Upper lobe of left lung (tissue), 6 donors: ENCODE measurements around the gene KDM4B. TPM values are rescaled to one million over a fixed set of nuclear protein-coding genes. Genes with fewer than 3 reads are reported as not detected.
"Not testable (repeated sequence)": the region's sequence is repeated elsewhere in the genome, so short reads cannot be mapped to it uniquely, and the experiment has no call there.

Experiments
- ATAC-seq, 2 donors: fragments of 200-7000 bp; cut with Tn5 transposase; one replicate each; pipeline ENCODE4 v1.9.1; 2022; ENCODE audit warnings: mild to moderate bottlenecking in 2 of 2, moderate library complexity in 2 of 2; ENCODE audit not compliant: low FRiP score in 2 of 2
- DNase-seq, 2 donors: peaks; one replicate each; pipeline ENCODE4 v3.0.0-alpha.2; 2019 to 2020
- H3K27ac ChIP-seq, 4 donors: fragments of 200-600 bp; sonication (generic); one replicate each; pipeline ENCODE4 v1.5.1; 2016 to 2019
- H3K27me3 ChIP-seq, 4 donors: fragments of 200-600 bp; sonication (generic); one replicate each; pipeline ENCODE4 v1.5.1; 2017 to 2019
- H3K36me3 ChIP-seq, 4 donors: fragments of 200-600 bp; sonication (generic); one replicate each; pipeline ENCODE4 v1.5.1; 2016 to 2019
- H3K4me1 ChIP-seq, 4 donors: fragments of 200-600 bp; sonication (generic); one replicate each; pipeline ENCODE4 v1.5.1; 2018 to 2019
- H3K4me3 ChIP-seq, 4 donors: fragments of 200-600 bp; sonication (generic); one replicate each; pipeline ENCODE4 v1.5.1; 2017 to 2019; ENCODE audit warnings: mild to moderate bottlenecking in 2 of 4, moderate library complexity in 1 of 4
- H3K9me3 ChIP-seq, 4 donors: fragments of 200-600 bp; sonication (generic); one replicate each; pipeline ENCODE4 v1.5.1; 2018 to 2019
- EP300 ChIP-seq, 4 donors: sonication (generic); formaldehyde crosslinking; IDR thresholded peaks; one replicate each; pipeline ENCODE4 v1.5.1; 2017; ENCODE audit warnings: antibody characterized with exemption in 4 of 4, control low read depth in 2 of 4
- POLR2A ChIP-seq, 4 donors: fragments of 450-650 bp; IDR thresholded peaks; one replicate each; pipeline ENCODE4 v1.5.1; 2016 to 2017; ENCODE audit warnings: antibody characterized with exemption in 4 of 4, mild to moderate bottlenecking in 2 of 4
- POLR2AphosphoS5 ChIP-seq, 2 donors: sonication (generic); formaldehyde crosslinking; IDR thresholded peaks; one replicate each; pipeline ENCODE4 v1.5.1; 2017; ENCODE audit warnings: antibody characterized with exemption in 2 of 2
- WGBS, 2 donors: methylation state at CpG; one replicate each; pipeline ENCODE4 v1.1.5; 2017 to 2018; 5-methylcytosine and 5-hydroxymethylcytosine counted together
- total RNA-seq, 6 donors: library from RNA; depleted of rRNA in 4 of 6; stranded (reverse); fragments of >200 nt in 4 of 6; gene quantifications; one replicate each; pipeline versions ENCODE4 v1.1.0 to v1.2.1, GENCODE V29; 2016 to 2021
- TF ChIP-seq, protein P1 (sequence below), 6 experiments: fragments of 450-650 bp in 4 of 6; fragments of 200-600 bp in 2 of 6; sonication (generic) in 2 of 6; IDR thresholded peaks; one replicate each; pipeline ENCODE4 v1.5.1; 2016 to 2019; ENCODE audit warnings: antibody characterized with exemption in 6 of 6
- donor health status: DM: no; HTN: no; CAD: no; lungs with moderate emphysema.
- donor health status: DM: no; HTN: yes; CAD: no; lungs with severe emphysema.

Gene KDM4B
- total RNA-seq, 6 donors from 2014 or later: 28.1 to 112 (median 38.2) TPM

DNA sequence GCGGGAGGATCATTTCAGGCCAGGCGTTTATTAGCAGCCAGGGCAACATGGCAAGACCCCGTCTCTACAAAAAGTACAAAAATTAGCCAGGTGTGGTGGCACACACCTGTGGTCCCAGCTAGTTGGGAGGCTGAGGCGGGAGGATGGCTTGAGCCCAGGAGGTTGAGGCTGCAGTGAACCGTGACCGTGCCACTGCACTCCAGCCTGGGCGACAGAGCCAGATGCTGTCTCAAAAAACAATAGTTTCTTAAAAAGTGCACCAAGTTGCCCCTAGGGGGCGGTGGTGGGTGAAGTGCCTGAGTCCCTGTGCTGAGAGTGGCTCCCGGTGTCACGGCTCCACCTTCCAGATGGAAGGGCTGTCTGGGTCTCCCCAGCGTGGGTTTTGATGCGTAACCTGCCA lies 60.7 kb downstream of the KDM4B start:
- WGBS, 2 donors: 63 to 85% methylated on average over 7 to 12 of the region's 12 CpGs
- DNase-seq: peak; percentile 42 to 52
- Histone ChIP-seq H3K4me1 (peaks cover 0 to 46% (median 11%) of the 10 kb centered on the region in 4 donors), H3K36me3 (peaks cover 3 to 21% (median 16%) of the 10 kb centered on the region in 4 donors), H3K27ac (peak overlapping the region in 1 of 4 donors; percentile 9)
- TF ChIP-seq, protein P1, sequence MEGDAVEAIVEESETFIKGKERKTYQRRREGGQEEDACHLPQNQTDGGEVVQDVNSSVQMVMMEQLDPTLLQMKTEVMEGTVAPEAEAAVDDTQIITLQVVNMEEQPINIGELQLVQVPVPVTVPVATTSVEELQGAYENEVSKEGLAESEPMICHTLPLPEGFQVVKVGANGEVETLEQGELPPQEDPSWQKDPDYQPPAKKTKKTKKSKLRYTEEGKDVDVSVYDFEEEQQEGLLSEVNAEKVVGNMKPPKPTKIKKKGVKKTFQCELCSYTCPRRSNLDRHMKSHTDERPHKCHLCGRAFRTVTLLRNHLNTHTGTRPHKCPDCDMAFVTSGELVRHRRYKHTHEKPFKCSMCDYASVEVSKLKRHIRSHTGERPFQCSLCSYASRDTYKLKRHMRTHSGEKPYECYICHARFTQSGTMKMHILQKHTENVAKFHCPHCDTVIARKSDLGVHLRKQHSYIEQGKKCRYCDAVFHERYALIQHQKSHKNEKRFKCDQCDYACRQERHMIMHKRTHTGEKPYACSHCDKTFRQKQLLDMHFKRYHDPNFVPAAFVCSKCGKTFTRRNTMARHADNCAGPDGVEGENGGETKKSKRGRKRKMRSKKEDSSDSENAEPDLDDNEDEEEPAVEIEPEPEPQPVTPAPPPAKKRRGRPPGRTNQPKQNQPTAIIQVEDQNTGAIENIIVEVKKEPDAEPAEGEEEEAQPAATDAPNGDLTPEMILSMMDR (IDR thresholded peaks at IDR 0.05): peak; percentile 38 to 62 (median 50)
- H3K9me3 ChIP-seq, H3K27me3 ChIP-seq, H3K4me3 ChIP-seq: not testable (repeated sequence)
- ATAC-seq: peak in 1 of 2 donors; percentile 27

DNA sequence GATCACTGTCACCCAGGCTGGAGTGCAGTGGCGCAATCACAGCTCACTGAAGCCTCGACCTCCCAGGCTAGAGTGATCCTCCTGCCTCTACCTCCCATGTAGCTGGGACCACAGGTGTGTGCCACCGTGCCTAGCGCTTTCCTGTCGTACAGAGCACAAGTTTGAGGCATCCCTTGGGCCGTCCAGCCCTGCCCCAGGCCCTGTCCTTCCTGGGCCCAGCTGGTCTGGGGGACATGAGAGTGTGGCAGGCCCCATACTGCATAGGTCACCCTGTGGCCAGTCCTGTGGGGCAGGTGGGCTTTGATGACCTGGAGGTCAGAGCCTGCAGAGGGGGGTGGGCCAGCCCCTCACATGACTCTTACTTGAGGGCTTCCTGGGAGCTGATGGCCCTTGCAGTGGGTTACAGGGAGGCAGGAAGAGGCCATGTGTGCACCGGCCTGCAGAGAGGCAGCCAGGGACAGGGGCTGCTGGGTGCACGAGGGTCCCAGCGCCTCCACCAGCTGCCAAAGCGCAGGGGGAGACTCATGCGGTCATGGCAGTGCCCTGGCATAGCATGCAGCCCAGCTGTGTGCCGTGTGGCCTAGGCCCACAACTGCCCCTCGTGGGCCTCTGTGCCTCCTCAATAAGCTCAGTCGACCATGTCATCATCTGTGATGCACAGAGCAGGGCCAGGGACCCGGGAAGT lies 61.4 kb downstream of the KDM4B start:
- no peak for TF ChIP-seq EP300 (IDR thresholded peaks at IDR 0.05)
- no peak for TF ChIP-seq POLR2A (IDR thresholded peaks at IDR 0.05)
- TF ChIP-seq POLR2AphosphoS5 (IDR thresholded peaks at IDR 0.05): no peak
- TF ChIP-seq, protein P1 (IDR thresholded peaks at IDR 0.05): no peak
- Histone ChIP-seq H3K36me3 (peaks cover 3 to 27% (median 19%) of the 10 kb centered on the region in 4 donors), H3K4me3 (no peak overlapping the region), H3K27ac (peak overlapping the region in 1 of 4 donors; percentile 9), H3K9me3 (no peaks in the 10 kb centered on the region), H3K27me3 (no peaks in the 10 kb centered on the region), H3K4me1 (peaks cover 0 to 46% (median 11%) of the 10 kb centered on the region in 4 donors)
- WGBS, 2 donors: 85 to 88% methylated on average over 11 to 14 of the region's 15 CpGs
- DNase-seq: peak in 1 of 2 donors; percentile 66
- peak in 1 of 2 donors; percentile 2 for ATAC-seq

DNA sequence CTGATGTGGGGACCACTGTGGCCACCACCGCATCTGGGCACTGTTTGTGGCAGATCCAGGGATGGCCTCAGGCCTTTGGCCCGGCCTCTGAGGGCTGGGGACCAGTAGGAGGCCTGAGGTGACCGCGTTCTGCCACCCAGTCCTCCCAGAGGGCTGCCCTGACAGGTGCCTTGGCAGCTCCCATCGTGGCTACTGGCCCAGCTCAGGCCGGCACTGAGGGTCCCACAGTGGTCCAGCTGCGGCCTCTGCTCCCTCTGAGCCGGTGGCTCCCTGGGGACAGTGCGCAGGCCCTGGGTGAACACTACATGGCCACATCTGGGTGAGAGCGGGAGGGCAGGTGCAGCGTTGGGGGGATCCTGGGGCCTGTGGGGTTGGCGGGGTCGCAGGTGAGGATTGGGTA lies 61.9 kb downstream of the KDM4B start:
- ATAC-seq (peak; percentile 4 to 9), DNase-seq (no peak)
- Histone ChIP-seq H3K4me1 (peaks cover 0 to 46% (median 11%) of the 10 kb centered on the region in 4 donors), H3K27ac (no peak overlapping the region), H3K4me3 (no peak overlapping the region), H3K27me3 (no peaks in the 10 kb centered on the region), H3K9me3 (no peaks in the 10 kb centered on the region), H3K36me3 (peaks cover 3 to 30% (median 20%) of the 10 kb centered on the region in 4 donors)
- 92 to 94% methylated on average over 6 to 8 of the region's 13 CpGs for WGBS, 2 donors
- TF ChIP-seq POLR2AphosphoS5 (IDR thresholded peaks at IDR 0.05) (no peak), POLR2A (IDR thresholded peaks at IDR 0.05) (no peak), EP300 (IDR thresholded peaks at IDR 0.05) (no peak)
- TF ChIP-seq, protein P1 (IDR thresholded peaks at IDR 0.05): no peak

DNA sequence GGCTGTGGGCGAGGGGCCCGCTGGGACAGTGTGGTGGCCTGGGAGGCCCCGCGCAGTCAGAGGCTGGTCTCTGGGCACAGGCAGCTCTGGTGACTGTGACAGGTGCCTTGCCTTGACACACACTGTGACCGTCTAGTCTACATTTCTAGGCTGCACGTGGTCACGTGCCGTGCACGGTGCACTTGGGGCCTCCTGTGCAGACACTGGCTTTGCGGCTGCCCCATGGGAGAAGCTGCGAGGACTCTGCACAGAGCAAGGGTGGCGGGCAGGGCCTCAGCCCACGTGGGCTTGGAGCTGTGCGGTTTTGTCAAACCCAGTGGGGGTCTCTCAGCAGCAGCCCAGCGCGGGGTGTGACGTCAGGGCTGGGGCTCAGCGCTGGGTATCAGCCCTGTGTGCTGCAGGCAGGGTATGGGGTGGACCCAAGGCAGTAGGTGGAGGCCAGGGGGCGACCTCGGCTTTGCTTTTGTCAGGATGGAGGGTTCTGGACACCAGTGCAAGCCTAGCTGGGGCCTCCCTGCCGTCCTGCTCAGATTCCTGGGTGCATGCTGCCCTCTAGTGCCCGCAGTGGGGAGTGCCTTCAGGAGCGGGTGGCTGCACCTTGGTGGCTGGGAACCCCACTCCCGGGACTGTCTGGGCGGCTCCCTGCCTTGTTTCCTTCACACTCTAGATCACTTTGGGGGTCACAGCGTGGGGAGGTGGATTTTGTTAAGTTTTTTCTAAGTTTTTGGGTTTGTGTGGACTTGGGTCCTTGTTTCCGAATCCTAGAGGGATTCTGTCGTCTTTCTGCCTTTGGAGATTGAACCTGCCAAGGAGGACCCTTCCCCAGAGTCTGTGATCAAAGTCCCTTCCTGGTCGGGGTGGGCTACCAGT lies 62.6 kb downstream of the KDM4B start:
- H3K4me3 ChIP-seq: no peak overlapping the region
- DNase-seq (peak; percentile 78 to 86), ATAC-seq (peak; percentile 88 to 91)
- no peaks in the 10 kb centered on the region for H3K27me3 ChIP-seq
- no peak overlapping the region for H3K27ac ChIP-seq
- WGBS, 2 donors: 40 to 64% methylated on average over 11 to 28 of the region's 29 CpGs
- peaks cover 0 to 47% (median 10%) of the 10 kb centered on the region in 4 donors for H3K4me1 ChIP-seq
- TF ChIP-seq POLR2AphosphoS5 (IDR thresholded peaks at IDR 0.05) (no peak), EP300 (IDR thresholded peaks at IDR 0.05) (no peak)
- TF ChIP-seq, protein P1 (IDR thresholded peaks at IDR 0.05): peak; percentile 88 to 96 (median 94)
- H3K36me3 ChIP-seq: peaks cover 3 to 34% (median 20%) of the 10 kb centered on the region in 4 donors
- no peaks in the 10 kb centered on the region for H3K9me3 ChIP-seq
